ENCODE data around the gene AVPI1.
A peak's percentile ranks its signal among the peaks of the same experiment; 100 is the strongest.

The AVPI1 gene

GRCh38 chr10:97686962-97687784 lies at the start of gene AVPI1:
Gene AVPI1 (minus strand): TSS chr10:97687241. CDS start chr10:97679905, 7,336 bp downstream.
- peak; percentile 95 to 97 for DNase-seq

GRCh38 chr10:97736403-97736901 lies 49.4 kb upstream of the AVPI1 start:
- no peak for DNase-seq

GRCh38 chr10:97734021-97734420 lies 47.0 kb upstream of the AVPI1 start:
- no peak for DNase-seq

- DNase-seq: no peak
Measured at GRCh38 chr10:97733256-97733655, 46.2 kb upstream of the AVPI1 start.

GRCh38 chr10:97732052-97732359 lies 45.0 kb upstream of the AVPI1 start:
- no peak for DNase-seq

- DNase-seq: peak; percentile 58 to 68
Measured at GRCh38 chr10:97731346-97732051, 44.5 kb upstream of the AVPI1 start.

GRCh38 chr10:97729014-97729413 lies 42.0 kb upstream of the AVPI1 start:
- DNase-seq: no peak

- no peak for DNase-seq
Measured at GRCh38 chr10:97726636-97727178, 39.7 kb upstream of the AVPI1 start.

GRCh38 chr10:97724341-97724941 lies 37.4 kb upstream of the AVPI1 start:
- DNase-seq: no peak

- no peak for DNase-seq
Measured at GRCh38 chr10:97723001-97723400, 36.0 kb upstream of the AVPI1 start.

GRCh38 chr10:97721871-97722780 lies 35.1 kb upstream of the AVPI1 start:
- no peak for DNase-seq

GRCh38 chr10:97719602-97720001 lies 32.6 kb upstream of the AVPI1 start:
- no peak for DNase-seq

- DNase-seq: no peak
Measured at GRCh38 chr10:97718659-97719142, 31.7 kb upstream of the AVPI1 start.

GRCh38 chr10:97718178-97718577 lies 31.1 kb upstream of the AVPI1 start:
- DNase-seq: no peak

- DNase-seq: no peak
Measured at GRCh38 chr10:97717627-97718026, 30.6 kb upstream of the AVPI1 start.

GRCh38 chr10:97715259-97715874 lies 28.3 kb upstream of the AVPI1 start:
- DNase-seq: no peak

GRCh38 chr10:97714401-97715258 lies 27.6 kb upstream of the AVPI1 start:
- peak in 1 of 2 donors; percentile 25 for DNase-seq

- peak; percentile 48 to 59 for DNase-seq
Measured at GRCh38 chr10:97713826-97714400, 26.9 kb upstream of the AVPI1 start.

- no peak for DNase-seq
Measured at GRCh38 chr10:97713339-97713825, 26.3 kb upstream of the AVPI1 start, which contains the start of gene MARVELD1. Gene MARVELD1 (plus strand): TSS chr10:97713730. CDS start chr10:97713877, 147 bp downstream.
